Effector CD4-positive, alpha-beta T cell (primary cell): ENCODE data around the gene LAMA2.
"Not testable (repeated sequence)": the region's sequence is repeated elsewhere in the genome, so short reads cannot be mapped to it uniquely, and the experiment has no call there.

Experiments
- DNase-seq: peaks from one replicate; pipeline ENCODE4 v3.0.0-alpha.2; 2020

Gene LAMA2

DNA sequence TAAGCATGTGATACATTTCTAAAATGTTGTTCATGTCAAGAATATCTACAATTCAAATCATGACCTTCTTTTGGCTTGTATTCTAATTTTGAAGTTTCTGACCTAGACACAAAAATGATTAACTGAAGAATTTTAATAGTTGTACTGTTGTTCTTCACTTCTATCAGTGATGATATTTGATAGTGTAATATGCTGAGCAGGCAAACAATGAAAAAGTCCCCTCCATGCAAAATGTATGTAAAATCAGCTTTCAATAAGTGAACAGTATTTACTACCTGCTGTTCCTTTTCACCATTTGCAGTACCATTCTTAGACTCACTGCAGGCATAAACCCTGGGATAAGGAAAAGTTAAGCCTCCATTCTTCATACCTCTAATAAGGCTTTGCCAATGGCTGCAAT lies 201.5 kb downstream of the LAMA2 start:
- no peak for DNase-seq

DNA sequence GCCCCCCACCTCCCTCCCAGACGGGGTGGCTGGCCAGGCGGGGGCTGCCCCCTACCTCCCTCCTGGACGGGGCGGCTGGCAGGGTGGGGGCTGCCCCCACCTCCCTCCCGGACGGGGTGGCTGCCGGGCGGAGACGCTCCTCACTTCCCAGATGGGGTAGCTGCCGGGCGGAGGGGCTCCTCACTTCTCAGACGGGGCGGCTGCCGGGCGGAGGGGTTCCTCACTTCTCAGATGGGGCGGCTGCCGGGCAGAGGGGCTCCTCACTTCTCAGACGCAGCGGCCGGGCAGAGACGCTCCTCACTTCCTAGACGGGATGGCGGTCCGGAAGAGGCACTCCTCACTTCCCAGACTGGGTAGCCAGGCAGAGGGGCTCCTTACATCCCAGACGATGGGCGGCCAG lies 205.5 kb downstream of the LAMA2 start:
- DNase-seq: not testable (repeated sequence)

DNA sequence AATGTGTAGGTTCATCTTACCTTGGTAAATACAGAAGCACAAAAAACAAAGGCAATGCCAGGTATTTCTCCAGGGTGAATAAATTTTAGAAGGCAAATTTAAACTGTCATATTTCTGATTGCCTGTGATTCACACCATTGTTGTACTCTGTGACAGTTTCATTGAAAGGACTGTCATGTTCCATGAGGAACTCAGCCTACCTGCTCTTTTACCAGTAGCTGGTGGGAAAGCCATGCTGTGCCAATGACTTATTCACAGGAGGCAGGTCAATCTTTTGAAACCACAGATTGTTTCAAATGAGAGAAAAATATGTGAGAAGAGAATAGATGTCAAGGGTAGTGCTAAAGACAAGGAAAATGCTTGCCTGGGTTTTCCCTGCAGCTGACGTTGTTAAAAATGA lies 206.4 kb downstream of the LAMA2 start:
- DNase-seq: no peak

DNA sequence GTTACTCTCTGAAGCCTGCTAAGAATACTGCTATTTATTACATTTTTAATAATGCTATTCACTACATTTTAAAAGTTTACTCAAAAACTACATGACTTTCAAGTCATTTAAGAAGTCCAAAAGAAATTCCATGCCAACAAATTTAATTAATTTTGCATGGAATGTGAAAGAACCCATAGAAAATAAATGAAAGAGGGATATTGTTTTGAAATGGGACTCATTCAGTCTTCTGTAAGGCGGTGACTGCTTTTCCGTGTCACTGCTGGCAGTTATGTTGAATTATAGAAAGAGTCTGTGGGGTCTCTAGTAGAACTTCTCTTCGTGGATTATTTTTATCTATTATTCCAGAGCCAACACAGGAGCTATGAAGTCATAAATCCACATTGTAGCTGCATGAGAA lies 211.2 kb downstream of the LAMA2 start:
- no peak for DNase-seq

DNA sequence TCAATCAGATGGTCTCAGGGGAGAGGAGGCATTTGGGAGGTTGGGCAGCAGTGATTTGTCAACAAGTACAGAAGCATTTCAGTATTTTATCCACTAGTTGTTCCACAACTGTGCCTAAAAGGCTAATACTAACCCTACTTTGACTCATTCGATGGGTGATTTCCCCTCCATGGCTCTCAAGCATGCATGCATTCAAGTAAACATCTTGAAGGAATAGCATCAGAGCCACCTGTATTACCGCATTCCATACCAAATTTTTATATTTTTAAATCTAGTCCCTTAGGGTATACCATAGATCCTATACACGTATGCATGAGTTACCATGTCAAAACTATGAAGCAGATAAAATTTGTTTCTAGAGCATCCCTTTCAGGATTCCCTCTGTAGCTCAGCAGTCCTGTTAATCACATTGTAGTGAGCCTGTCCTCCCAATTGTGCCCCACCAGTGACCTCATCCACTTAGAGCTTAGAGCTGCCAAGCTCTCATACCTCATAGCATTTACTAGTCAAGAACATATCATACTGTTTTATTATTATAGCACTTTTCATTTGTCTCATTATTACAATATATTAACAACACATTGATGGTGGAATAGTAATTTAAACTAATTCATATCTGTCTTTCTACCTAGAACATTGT lies 213.8 kb downstream of the LAMA2 start:
- DNase-seq: no peak

DNA sequence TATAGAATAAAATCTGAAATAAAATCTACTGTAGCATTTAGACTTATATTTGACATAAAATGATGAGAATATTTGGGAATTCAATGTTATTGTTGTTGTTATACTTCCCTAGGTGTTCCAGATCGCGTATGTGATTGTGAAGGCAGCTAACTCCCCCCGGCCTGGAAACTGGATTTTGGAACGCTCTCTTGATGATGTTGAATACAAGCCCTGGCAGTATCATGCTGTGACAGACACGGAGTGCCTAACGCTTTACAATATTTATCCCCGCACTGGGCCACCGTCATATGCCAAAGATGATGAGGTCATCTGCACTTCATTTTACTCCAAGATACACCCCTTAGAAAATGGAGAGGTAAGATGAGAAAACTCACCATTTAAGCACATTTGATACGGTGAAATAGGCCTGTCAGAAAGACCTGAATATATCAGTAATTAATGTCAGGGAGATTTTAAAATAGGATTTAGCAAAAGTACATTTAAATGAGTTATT lies 215.2 kb downstream of the LAMA2 start:
- no peak for DNase-seq

DNA sequence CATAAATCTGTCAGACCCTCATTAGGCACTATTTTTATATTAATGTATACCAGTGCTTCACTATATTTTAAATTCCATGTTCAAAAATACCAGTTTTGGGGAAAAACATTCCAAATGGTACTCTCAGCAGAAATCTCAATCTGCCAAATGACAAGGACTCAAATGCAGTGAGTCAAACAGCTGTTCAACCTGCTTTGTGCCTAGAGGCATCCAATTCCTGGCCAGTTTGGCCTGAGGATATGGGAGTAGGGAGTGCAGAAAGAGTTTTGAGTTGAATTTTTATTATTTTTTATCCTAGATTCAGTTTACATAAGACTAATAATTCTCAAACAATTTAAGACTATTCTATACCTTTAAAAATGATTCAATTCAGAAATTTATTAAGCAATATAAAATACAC lies 216.8 kb downstream of the LAMA2 start:
- no peak for DNase-seq

DNA sequence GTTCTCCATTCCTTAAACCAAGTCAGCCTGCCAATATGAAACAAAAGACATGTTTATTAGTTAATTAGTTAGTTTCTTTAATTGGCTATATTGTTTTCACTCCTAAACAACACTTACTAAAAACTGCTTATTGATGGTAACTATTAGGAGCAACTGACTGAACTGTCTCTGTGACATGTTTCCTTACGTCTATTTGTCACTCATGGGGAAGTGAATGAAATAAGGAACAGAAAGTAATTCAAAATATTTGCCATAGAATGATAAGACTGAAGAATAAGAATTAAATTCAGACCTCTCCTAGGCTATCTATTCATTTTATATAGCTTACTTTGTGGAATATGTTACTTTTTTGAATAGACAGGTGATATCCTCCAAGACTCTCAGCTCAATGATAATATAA lies 217.2 kb downstream of the LAMA2 start:
- DNase-seq: no peak

DNA sequence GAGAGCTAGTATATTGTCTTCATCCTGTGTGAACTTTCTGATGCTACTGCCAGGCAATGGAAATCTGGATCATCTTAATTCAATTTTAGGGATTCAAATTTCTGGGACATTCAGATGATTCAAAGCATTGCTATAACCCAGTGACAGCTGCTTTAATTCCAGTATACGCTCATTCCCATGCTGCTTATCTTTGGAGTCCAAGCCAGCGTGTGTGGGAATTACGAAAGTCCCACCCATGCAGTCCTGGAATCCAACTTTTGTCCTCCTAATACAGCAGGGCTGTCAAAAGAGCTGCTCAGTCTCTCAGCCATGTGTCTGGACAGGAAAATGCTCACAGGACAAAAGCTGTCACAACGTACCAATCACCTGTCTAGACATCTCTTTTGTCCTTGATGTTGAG lies 219.8 kb downstream of the LAMA2 start:
- DNase-seq: no peak

DNA sequence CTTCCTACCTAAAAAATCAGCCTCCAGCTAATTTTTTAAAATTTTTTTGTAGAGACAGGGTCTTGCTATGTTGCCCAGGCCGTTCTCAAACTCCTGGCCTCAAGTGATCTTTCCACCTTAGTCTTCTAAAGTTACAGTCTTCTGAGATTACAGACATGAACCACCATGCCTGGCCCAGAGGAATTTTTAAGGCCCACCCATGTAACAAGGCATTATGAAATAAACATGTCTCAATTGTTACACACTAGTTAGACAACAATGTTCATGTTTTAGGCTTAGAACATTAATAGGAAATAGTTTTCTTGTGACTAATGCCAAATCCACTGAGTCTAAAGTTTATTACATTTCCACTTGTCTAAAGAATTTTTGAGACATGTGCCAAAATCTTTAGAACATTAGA lies 221.2 kb downstream of the LAMA2 start:
- DNase-seq: no peak

DNA sequence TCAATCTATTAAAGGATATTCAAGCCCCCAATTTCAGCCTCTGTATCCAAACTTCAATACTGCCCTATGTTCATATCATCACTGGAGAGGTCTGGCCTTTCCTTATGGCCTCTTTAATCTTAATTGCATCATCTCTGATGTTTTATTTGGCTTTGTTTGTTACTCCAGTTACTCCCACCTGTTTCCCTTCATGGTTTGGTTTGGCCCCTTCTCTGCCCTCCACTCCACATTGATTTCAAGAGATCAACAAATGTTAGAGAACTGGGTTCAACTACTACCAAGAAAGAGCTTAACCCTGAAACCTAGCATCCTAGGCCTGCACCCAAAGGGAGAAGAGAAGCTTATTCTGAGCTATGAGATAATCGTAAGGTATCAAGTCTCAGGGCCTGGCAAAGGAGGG lies 221.6 kb downstream of the LAMA2 start:
- DNase-seq: no peak

DNA sequence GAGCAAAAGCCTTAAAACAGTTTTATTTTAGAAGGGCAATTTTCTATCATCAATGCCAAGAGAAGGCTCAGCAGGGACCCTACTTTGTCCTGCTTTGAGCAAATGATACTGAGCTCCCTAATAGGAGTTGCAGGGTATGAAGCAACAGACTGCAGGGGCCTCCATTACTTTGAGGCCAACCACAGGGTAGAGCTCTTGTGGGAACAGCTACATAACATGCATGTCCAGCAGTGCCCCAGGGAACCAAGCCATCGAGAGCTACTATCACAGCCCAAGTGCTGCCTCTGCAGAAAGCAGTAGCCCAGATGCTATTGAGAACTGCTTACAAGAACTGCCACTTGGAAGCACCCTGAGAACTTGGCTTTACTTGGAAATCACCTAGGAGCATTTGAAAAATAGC lies 222.1 kb downstream of the LAMA2 start:
- DNase-seq: no peak

DNA sequence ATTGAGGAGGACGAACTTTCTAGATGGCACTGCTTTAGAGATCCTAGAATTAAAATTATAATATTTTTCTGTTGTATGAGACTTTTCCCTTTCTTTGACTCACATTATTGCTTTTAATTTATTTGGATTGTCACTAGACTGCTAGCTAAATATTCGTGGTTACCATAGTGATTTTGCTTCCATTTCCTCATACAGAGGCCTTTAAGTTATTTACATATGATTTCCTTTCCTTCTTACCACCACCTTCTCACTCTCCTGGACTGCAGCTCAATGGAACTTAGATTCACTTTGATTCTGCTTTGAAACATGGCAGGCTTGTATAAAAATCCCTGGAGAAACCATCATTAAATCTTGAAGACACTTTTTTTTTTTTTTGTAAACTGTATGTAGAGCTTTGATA lies 222.9 kb downstream of the LAMA2 start:
- DNase-seq: no peak

DNA sequence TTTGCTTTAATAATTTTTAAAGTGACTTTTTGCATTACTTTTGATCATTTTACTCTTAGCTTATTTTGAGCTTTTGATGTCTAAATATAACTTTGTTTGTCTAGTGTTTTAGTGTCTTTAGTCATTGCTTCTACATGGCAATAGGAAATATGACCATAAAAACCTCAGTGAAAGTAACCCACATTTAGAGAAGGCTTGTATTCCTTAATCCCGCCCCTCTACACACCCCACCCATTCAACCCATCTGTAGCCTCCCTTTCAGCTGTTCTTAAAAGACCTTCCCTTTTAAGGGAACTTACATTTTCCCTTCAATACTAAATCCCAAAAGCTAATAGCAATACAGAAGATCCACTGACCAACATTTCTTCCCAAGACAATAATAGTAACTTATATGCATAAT lies 225.4 kb downstream of the LAMA2 start:
- no peak for DNase-seq

DNA sequence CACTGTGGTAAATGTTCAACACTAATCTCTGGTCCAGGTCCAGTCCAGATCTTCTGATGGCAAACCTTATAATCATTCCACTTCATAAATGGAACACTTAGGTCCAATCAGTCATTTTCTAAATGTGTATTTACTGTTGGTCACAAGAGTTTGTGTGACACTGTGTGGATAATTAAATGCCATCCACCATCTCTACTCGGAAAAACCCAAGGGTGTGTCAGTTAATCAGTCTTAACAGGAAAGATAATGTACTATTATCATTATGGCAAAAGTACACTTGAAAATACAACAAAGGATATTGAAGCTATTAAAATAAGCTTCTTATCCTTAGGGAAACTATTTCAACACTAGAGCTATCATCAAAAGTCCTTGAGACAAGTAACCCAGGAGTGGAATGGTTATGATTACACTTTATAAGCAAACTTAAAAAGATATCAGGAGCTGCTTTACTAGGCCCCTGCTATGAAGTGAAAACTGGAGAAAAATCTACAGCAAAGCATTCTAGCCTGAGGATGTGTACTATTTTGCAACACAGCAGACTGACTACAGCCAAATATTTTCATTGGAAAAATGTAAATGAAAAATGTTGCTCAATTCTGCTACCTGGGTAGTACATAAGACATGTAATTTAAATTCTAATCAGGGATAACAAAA lies 227.9 kb downstream of the LAMA2 start:
- no peak for DNase-seq

DNA sequence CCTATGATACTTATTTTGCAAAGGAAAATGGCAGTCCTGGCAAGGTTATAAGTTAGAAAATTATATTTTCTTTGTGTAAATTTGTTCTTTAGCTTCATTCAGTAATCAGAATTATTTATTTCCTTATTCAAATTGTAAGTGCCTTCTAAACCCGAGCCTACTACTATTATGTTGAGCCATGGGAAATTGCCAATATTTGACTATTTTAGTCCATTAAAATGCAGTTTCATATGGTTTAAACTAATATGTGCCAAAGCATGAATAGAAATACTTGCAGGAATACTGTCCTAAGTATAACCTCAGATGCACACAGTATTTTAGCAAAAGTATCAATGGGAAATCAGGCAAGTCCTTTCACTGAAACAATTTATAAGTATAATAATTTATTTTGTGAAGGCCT lies 228.4 kb downstream of the LAMA2 start:
- no peak for DNase-seq

DNA sequence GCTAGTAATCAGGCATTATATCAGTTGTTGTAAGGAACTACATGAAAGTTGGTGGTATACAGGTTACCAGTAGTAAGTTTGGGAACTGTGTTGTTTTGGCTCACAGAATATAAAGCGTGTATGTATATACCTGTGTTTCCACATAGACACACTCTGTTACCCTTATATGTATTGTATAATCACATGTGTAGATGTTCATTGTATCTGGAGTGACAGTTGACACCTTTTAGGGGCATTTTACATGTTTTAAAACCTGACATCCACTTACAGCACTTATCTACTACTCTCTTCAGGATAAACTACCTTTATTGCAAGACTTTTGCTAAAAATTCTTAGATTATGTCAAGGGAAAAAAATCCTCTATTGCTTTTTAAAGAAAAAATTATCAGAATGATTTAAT lies 228.9 kb downstream of the LAMA2 start:
- no peak for DNase-seq

DNA sequence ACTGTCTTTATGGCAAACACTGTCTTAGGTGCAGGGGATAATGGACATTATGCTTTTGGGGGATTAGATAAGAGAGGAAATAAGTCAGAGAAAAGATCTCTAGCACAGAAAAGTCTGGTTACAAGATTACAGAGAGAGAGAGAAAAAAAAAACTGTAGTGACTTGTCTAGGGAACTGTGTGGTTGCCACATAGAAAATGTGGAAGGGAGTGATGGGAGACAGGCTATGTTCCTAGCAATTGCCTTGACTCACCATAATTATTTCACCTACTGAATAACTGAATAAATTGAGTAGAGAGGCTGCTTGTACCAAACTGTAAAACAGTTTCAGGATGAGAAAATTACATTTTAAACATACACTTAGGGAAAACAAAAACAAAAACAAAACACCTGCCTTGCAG lies 229.7 kb downstream of the LAMA2 start:
- DNase-seq: no peak

DNA sequence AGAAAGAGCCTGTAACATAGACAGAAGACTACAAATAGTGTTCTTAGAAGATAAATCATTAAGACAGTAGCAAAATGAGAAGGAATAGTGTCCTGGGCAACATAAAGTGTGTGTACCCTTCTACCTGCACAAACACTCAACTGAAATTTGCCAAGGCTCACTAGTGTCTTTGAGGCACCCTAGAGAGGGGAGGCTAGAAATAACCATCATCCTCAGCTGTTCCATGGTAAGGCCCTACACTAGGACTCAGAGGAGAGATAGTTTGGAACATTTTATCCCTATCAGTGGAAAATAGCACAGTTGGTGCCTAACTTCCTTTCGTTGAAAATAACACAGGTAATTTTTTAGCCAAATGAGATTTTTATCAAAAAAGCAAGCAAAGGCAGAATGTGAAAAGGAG lies 230.7 kb downstream of the LAMA2 start:
- DNase-seq: no peak

DNA sequence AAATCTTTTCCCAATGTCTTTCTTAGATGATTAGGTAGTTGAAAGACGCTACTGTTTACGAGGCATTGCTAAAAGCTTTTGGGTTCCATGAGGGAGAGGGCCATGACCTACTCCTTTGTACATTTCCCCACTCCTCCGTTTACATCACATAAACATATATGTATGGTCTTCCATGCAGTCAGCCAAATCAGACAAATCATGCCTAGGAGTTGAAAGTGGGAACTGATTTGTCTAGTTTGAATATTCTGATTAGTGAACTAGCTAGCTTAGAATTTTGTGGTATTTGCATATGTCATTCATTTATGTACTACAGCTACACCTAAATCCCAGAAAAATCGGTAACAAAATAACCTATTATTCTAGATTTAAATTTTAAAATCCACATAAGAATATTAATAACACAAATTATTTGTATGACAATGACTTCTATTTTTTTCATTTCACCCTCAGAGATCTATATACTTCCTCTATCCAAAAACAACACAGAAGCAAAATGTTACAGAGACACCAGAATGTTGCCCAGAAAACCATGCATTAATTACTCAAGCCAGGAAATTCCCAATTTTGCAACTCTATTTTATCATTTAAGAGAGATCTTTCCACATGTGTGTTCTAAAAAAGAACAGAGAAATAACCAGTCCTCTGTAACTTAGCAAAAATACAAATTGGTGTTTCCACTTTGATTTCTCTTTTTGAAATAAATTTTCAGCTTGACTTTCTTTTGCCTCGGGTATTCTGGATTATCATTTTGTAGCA lies 231.9 kb downstream of the LAMA2 start:
- no peak for DNase-seq

DNA sequence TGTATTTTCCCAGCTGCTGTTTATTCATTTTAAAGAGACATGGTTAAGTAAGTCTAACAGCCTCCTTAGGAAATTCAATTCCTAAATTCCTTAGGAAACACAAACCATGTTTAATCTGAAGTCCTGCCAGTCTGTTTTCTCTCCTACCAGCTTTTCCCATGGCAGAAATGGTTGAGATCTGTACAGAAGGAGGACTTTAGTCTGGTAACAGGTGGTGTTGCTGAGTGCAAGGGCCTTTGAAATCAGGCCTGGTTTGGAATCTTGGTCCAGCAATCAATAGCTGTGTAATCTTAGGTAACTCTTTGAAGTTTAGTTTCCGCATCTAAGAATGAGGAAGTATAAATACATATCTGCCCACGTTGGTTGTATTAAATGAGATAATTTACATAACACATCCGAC lies 232.5 kb downstream of the LAMA2 start:
- DNase-seq: no peak

DNA sequence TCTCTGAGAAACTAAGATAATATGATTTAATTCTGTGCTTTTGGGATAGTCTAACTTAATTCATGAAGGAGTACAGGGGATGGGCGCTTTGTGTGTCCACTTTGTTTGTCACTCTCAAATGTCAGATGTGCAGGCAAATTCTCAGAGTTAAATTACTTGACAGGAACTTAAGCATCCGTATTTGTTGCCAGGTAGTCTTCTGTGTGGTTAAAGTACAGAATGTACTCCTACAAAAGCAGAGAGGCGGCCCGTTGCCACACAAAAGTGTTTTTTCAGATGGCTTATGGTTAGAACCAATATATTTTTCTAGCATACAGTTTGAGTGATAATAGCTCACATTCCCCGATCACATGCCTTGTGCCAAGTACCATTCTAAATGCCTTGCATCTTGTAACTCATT lies 234.4 kb downstream of the LAMA2 start:
- DNase-seq: no peak

DNA sequence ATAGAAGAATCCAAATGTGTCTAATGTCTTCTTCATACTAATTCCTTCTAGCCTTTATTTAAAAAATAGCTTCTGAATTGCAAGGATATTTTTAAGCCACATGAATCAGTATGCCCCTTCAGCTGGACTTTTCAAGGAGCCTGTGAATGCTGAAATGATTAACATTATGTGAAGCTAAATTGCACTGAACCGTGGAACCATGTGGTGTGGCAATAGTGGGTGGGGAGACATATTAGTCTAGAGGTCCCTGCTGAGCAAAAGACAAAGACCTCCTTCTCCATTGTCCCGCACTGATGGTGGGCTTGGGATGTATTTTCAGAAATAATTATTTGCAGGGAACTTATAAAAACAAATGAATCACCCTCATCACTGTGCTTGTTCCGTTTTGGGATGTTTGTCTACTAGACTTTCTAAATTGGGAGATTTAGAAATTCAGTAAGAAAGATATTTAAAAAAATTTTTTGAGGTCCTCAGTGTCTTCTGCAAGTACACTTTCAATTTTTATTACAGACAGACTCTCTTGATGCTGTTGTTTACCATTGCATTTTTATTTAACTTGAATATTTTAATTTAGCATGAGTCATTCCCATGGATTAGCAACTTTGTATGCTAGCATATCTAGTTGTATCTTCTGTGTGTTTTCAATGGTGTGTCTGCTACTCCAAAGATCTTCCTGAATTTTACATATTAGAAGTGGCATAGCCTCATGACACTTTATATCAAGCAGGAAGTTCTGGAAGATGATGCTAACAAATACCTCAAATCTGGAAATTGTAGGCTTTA lies 238.1 kb downstream of the LAMA2 start:
- no peak for DNase-seq
